Loucy (cell line): Measurements from ENCODE around the gene AFAP1L1.

Experiments
- H2AFZ ChIP-seq: fragments of 200-600 bp; sonication (generic); 2 replicates; pipeline ENCODE4 v1.6.0; 2016; ENCODE audit warnings: antibody characterized with exemption, mild to moderate bottlenecking, low read length, moderate library complexity
- H3F3A ChIP-seq: fragments of 200-600 bp; 2 replicates; pipeline ENCODE4 v1.6.0; 2016; ENCODE audit warnings: antibody characterized with exemption, low read depth, mild to moderate bottlenecking
- H3K27me3 ChIP-seq: fragments of 200-600 bp; sonication (generic); 2 replicates; pipeline ENCODE4 v1.6.1; 2014; ENCODE audit warnings: low read length, mild to moderate bottlenecking; ENCODE audit not compliant: insufficient read depth, poor library complexity, severe bottlenecking
- H3K36me3 ChIP-seq: fragments of 200-600 bp; sonication (generic); 2 replicates; pipeline ENCODE4 v1.6.1; 2016; ENCODE audit warnings: low read length; ENCODE audit not compliant: insufficient read depth
- H3K4me1 ChIP-seq: fragments of 200-600 bp; sonication (generic); 2 replicates; pipeline ENCODE4 v1.5.1; 2014; ENCODE audit warnings: low read length, mild to moderate bottlenecking; ENCODE audit not compliant: insufficient read depth, poor library complexity, severe bottlenecking
- H3K4me2 ChIP-seq: fragments of 200-600 bp; sonication (generic); 2 replicates; pipeline ENCODE4 v1.6.0; 2014; ENCODE audit warnings: antibody characterized with exemption, low read length, low read depth, mild to moderate bottlenecking; ENCODE audit not compliant: poor library complexity, severe bottlenecking
- H3K4me3 ChIP-seq: fragments of 200-600 bp; sonication (generic); 2 replicates; pipeline ENCODE4 v1.5.1; 2014; ENCODE audit warnings: low read length, mild to moderate bottlenecking, mixed read lengths; ENCODE audit not compliant: poor library complexity, severe bottlenecking
- H3K79me2 ChIP-seq: fragments of 200-600 bp; sonication (generic); 2 replicates; pipeline ENCODE4 v1.6.1; 2014; ENCODE audit warnings: low read length; ENCODE audit not compliant: insufficient read depth
- H3K9ac ChIP-seq: fragments of 200-600 bp; sonication (generic); 2 replicates; pipeline ENCODE4 v1.6.0; 2014; ENCODE audit warnings: mild to moderate bottlenecking, low read depth, low read length, moderate library complexity; ENCODE audit not compliant: poor library complexity, severe bottlenecking
- H3K9me2 ChIP-seq: fragments of 200-600 bp; sonication (generic); replicated peaks from 2 replicates; pipeline ENCODE4 v1.6.1; 2016; ENCODE audit warnings: low read depth, low read length, mixed read lengths
- H3K9me3 ChIP-seq: fragments of 200-600 bp; sonication (generic); 2 replicates; pipeline ENCODE4 v1.6.1; 2014; ENCODE audit warnings: mild to moderate bottlenecking, antibody characterized with exemption, low read length, low read depth; ENCODE audit not compliant: insufficient read depth
- H4K20me1 ChIP-seq: fragments of 200-600 bp; sonication (generic); 2 replicates; pipeline ENCODE4 v1.6.0; 2014; ENCODE audit warnings: antibody characterized with exemption, low read length, mild to moderate bottlenecking; ENCODE audit not compliant: insufficient read depth, poor library complexity, severe bottlenecking
- EZH2phosphoT487 ChIP-seq: fragments of 200-600 bp; IDR thresholded peaks from 2 replicates; pipeline ENCODE4 v1.6.1; 2018; ENCODE audit warnings: antibody characterized with exemption, mild to moderate bottlenecking, moderate library complexity, borderline replicate concordance
- TF ChIP-seq, protein P1 (sequence below): fragments of 200-600 bp; sonication (generic); conservative IDR thresholded peaks from 2 replicates; pipeline ENCODE4 v1.5.1; 2014; ENCODE audit warnings: mild to moderate bottlenecking, antibody characterized with exemption, low read length

AFAP1L1 gene

DNA sequence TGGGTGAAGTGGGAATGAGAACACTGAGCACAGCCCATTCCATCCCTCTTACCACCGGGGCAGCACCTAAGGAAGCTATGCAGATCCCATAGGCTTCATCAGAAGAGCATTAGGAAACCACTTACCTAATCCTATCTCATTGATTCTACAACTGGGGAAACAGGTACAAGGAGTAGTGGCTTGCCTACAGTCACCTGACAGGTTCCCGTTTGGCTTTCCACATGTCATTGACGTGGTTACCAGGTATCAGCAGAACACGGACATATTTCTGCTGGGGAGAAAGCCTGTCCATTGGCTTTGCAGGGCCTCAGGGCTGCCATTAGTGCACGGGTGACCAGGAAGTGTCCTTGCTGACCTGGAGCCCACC, 11.3 kb downstream of the AFAP1L1 start:
- H4K20me1 ChIP-seq, result no peaks in the 10 kb centered on the region
- TF ChIP-seq, protein P1, sequence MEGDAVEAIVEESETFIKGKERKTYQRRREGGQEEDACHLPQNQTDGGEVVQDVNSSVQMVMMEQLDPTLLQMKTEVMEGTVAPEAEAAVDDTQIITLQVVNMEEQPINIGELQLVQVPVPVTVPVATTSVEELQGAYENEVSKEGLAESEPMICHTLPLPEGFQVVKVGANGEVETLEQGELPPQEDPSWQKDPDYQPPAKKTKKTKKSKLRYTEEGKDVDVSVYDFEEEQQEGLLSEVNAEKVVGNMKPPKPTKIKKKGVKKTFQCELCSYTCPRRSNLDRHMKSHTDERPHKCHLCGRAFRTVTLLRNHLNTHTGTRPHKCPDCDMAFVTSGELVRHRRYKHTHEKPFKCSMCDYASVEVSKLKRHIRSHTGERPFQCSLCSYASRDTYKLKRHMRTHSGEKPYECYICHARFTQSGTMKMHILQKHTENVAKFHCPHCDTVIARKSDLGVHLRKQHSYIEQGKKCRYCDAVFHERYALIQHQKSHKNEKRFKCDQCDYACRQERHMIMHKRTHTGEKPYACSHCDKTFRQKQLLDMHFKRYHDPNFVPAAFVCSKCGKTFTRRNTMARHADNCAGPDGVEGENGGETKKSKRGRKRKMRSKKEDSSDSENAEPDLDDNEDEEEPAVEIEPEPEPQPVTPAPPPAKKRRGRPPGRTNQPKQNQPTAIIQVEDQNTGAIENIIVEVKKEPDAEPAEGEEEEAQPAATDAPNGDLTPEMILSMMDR, result no peak
- TF ChIP-seq EZH2phosphoT487, result no peak
- H3K9ac ChIP-seq, result no peak overlapping the region
- H3K27me3 ChIP-seq, result no peaks in the 10 kb centered on the region
- no peaks in the 10 kb centered on the region for H3K9me3 ChIP-seq
- no peak overlapping the region for H2AFZ ChIP-seq
- H3K4me3 ChIP-seq, result no peak overlapping the region
- H3K4me2 ChIP-seq, result no peak overlapping the region
- H3K9me2 ChIP-seq, result no peaks in the 10 kb centered on the region
- no peaks in the 10 kb centered on the region for H3K4me1 ChIP-seq
- H3K79me2 ChIP-seq, result no peaks in the 10 kb centered on the region
- no peaks in the 10 kb centered on the region for H3F3A ChIP-seq
- no peaks in the 10 kb centered on the region for H3K36me3 ChIP-seq

GRCh38 chr5:149283626-149284480, 12.2 kb downstream of the AFAP1L1 start:
- no peaks in the 10 kb centered on the region for H4K20me1 ChIP-seq
- no peak overlapping the region for H3K9ac ChIP-seq
- no peaks in the 10 kb centered on the region for H3K4me1 ChIP-seq
- no peak overlapping the region for H3K4me3 ChIP-seq
- no peak overlapping the region for H2AFZ ChIP-seq
- H3K27me3 ChIP-seq, result no peaks in the 10 kb centered on the region
- no peak overlapping the region for H3K4me2 ChIP-seq
- TF ChIP-seq, protein P1, result no peak
- no peak for TF ChIP-seq EZH2phosphoT487
- H3K36me3 ChIP-seq, result no peaks in the 10 kb centered on the region
- no peaks in the 10 kb centered on the region for H3F3A ChIP-seq
- H3K79me2 ChIP-seq, result no peaks in the 10 kb centered on the region
- H3K9me2 ChIP-seq, result no peaks in the 10 kb centered on the region
- no peaks in the 10 kb centered on the region for H3K9me3 ChIP-seq

- no peaks in the 10 kb centered on the region for H3F3A ChIP-seq
- H3K9ac ChIP-seq, result no peak overlapping the region
- TF ChIP-seq EZH2phosphoT487, result no peak
- TF ChIP-seq, protein P1, result no peak
- no peaks in the 10 kb centered on the region for H3K36me3 ChIP-seq
- no peaks in the 10 kb centered on the region for H3K9me2 ChIP-seq
- H3K79me2 ChIP-seq, result no peaks in the 10 kb centered on the region
- no peaks in the 10 kb centered on the region for H3K27me3 ChIP-seq
- no peak overlapping the region for H3K4me2 ChIP-seq
- H2AFZ ChIP-seq, result no peak overlapping the region
- H4K20me1 ChIP-seq, result no peaks in the 10 kb centered on the region
- no peaks in the 10 kb centered on the region for H3K4me1 ChIP-seq
- no peaks in the 10 kb centered on the region for H3K9me3 ChIP-seq
- H3K4me3 ChIP-seq, result no peak overlapping the region
Observed at GRCh38 chr5:149284501-149284900, 12.8 kb downstream of the AFAP1L1 start.
